Retinal pigment epithelial cell (primary cell): ENCODE measurements around the gene ZNF567.
"Not testable (repeated sequence)": the region's sequence is repeated elsewhere in the genome, so short reads cannot be mapped to it uniquely, and the experiment has no call there.

ENCODE experiments used
- DNase-seq: peaks from one replicate; pipeline ENCODE4 v3.0.0-alpha.2; 2010; ENCODE audit warnings: low read depth
- H3K4me3 ChIP-seq: 2 replicates; pipeline ENCODE4 v1.5.1; 2011; ENCODE audit warnings: mild to moderate bottlenecking, low read length, control low read depth, moderate library complexity
- TF ChIP-seq, protein P1 (sequence below): conservative IDR thresholded peaks from 2 replicates; pipeline ENCODE4 v1.5.1; 2011; ENCODE audit warnings: low read depth, low read length, control low read depth, inconsistent platforms

Gene ZNF567

DNA sequence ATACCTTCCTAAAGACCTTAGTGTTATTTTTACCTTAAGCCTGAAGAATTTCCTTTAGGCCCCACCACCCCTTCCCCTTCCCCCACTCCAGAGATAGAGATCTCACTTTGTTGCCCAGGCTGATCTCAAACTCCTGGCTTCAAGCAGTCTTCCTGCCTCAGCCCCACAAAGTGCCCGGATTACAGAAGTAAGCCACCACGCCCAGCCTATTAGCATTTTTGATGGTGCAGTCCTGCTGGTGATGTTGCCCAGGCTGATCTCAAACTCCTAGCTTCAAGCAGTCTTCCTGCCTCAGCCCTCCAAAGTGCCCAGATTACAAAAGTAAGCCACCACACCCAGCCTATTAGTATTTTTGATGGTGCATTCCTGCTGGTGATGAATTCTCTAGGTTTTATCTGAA is 22.0 kb downstream of the ZNF567 start:
- H3K4me3 ChIP-seq: no peak overlapping the region
- TF ChIP-seq, protein P1, sequence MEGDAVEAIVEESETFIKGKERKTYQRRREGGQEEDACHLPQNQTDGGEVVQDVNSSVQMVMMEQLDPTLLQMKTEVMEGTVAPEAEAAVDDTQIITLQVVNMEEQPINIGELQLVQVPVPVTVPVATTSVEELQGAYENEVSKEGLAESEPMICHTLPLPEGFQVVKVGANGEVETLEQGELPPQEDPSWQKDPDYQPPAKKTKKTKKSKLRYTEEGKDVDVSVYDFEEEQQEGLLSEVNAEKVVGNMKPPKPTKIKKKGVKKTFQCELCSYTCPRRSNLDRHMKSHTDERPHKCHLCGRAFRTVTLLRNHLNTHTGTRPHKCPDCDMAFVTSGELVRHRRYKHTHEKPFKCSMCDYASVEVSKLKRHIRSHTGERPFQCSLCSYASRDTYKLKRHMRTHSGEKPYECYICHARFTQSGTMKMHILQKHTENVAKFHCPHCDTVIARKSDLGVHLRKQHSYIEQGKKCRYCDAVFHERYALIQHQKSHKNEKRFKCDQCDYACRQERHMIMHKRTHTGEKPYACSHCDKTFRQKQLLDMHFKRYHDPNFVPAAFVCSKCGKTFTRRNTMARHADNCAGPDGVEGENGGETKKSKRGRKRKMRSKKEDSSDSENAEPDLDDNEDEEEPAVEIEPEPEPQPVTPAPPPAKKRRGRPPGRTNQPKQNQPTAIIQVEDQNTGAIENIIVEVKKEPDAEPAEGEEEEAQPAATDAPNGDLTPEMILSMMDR: no peak
- DNase-seq: no peak

DNA sequence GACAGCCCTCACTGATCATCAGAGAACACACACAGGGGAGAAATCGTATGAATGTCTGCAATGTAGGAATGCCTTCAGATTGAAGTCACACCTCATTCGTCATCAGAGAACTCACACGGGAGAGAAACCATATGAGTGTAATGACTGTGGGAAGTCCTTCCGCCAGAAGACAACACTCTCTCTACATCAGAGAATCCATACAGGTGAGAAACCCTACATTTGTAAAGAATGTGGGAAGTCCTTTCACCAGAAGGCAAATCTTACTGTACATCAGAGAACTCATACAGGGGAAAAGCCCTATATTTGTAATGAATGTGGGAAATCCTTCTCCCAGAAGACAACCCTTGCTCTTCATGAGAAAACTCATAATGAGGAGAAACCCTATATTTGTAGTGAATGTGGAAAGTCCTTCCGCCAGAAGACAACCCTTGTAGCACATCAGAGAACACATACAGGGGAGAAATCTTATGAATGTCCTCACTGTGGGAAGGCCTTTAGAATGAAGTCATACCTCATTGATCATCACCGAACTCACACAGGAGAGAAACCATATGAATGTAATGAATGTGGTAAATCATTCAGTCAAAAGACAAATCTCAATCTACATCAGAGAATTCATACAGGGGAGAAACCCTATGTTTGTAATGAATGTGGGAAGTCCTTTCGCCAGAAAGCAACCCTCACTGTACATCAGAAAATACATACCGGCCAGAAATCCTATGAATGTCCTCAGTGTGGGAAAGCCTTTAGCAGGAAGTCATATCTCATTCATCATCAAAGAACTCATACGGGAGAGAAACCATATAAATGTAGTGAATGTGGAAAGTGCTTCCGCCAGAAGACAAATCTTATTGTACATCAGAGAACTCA is 32.5 kb downstream of the ZNF567 start:
- no peak for DNase-seq
- no peak overlapping the region for H3K4me3 ChIP-seq
- TF ChIP-seq, protein P1: no peak

DNA sequence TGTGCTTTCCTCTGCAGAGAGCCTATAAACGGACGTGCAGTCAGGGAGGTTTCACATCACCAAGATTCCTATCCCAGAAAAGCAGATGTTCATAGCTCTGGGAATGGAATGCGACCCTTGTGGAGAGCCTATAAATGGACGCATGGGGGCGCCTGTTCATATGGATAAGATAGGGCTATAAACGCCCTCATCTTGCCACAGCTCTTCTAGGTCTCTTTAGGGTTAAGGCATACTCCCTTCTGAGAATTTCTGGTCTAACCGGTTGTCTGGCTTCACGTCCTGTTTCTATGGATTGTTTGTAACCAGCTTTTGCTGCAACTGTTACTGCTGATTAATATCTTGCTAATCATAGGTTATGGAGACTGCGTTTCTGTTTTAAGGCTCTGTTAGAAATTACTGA is 48.8 kb downstream of the ZNF567 start:
- H3K4me3 ChIP-seq, DNase-seq: not testable (repeated sequence)

DNA sequence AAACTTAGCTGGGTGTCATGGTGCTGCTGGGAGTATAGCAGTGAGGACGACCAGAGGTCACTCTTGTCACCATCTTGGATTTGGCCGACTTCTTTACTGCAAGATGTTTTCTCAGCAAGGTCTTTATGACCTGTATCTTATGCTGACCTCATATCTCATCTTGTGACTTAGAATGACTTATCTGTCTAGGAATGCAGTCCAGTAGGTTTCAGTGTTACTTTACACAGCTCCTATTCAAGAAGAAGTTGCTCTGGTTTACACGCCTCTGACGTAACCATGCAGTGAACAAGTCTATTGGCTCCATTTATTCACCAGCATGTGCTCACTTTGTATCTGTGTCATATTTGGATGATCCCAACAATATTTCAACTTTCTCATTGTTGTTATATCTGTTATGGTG is 58.5 kb downstream of the ZNF567 start:
- H3K4me3 ChIP-seq: no peak overlapping the region
- TF ChIP-seq, protein P1: no peak
- DNase-seq: no peak

DNA sequence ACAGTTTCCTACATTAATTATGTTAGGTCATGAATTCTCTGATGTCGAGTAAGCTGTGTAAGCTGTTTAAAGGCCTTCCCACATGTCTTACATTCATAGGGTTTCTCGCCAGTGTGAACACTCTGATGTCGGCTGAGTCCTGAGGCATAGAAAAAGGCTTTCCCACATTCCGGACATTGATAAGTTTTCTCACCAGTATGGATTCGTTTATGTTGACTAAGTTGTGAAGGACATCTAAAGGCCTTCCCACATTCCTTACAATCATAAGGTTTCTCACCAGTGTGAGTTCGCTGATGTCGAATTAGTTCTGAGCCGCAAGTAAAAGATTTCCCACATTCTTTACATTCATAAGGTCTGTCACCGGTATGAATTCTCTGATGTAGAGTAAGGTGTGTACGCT is 60.3 kb downstream of the ZNF567 start:
- TF ChIP-seq, protein P1: no peak
- DNase-seq: no peak
- no peak overlapping the region for H3K4me3 ChIP-seq

DNA sequence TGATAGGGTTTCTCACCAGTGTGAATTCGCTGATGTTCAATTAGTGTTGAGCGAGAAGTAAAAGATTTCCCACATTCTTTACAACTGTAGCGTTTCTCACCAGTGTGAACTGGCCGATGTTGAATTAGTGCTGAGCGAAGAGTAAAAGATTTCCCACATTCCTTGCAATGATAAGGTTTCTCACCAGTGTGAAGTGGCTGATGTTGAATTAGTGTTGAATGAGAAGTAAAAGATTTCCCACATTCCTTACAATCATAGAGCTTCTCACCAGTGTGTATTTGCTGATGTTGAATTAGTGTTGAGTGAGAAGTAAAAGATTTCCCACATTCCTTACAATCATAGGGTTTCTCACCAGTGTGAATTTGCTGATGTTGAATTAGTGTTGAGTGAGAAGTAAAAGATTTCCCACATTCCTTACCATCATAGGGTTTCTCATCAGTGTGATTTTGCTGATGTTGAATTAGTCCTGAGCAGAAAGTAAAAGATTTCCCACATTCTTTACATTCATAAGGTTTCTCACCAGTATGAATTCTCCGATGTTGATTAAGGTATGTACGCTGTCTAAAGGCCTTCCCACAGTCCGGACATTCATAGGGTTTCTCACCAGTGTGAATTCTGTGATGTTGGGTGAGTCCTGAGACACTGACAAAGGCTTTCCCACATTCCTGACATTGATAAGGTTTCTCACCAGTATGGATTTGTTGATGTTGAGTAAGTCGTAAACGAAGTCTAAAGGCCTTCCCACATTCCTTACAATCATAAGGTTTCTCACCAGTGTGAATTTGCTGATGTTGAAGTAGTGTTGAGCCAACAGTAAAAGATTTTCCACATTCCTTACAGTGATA is 61.2 kb downstream of the ZNF567 start:
- TF ChIP-seq, protein P1: no peak
- H3K4me3 ChIP-seq: no peak overlapping the region
- DNase-seq: no peak

DNA sequence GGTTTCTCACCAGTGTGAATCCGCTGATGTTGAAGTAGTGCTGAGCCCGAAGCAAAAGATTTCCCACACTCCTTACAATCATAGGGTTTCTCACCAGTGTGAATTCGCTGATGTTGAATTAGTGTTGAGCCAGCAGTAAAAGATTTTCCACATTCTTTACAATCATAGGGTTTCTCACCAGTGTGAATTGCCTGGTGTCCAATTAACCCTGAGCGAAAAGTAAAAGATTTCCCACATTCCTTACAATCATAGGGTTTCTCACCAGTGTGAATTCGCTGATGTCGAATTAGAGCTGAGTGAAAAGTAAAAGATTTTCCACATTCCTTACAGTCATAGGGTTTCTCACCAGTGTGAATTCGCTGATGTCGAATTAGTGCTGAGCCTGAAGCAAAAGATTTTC is 62.2 kb downstream of the ZNF567 start:
- not testable (repeated sequence) for DNase-seq, H3K4me3 ChIP-seq

DNA sequence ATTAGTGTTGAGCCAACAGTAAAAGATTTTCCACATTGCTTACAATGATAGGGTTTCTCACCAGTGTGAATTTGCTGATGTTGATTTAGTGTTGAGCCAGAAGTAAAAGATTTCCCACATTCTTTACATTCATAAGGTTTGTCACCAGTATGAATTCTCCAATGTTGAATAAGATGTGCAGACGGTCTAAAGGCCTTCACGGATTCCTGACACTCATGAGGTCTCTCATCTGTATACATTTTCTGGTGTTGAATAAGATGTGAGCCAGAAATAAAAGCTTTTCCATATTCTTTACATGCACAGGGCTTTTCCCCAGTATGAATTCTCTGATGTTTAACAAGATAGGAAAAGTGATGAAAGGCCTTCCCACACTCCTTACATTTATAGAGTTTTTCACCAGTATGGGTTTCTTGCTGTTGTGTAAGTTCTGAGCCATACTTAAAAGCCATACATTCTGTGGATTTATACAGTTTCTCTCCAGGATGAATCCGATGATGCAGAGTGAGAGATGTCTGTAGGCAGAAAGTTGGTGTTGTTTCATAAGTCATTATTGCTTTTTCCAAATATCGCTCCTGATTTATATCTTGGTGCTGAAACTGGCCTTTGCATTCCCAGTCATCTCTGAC is 62.8 kb downstream of the ZNF567 start:
- no peak overlapping the region for H3K4me3 ChIP-seq
- TF ChIP-seq, protein P1: no peak
- no peak for DNase-seq
